Placental pericyte (primary cell): ENCODE measurements around the gene P2RY2. TPM values are rescaled to one million over a fixed set of nuclear protein-coding genes. Genes with fewer than 3 reads are reported as not detected.

Source experiments
- total RNA-seq: library from RNA; depleted of rRNA; stranded (reverse); fragments of >200 nt; gene quantifications from 2 replicates; pipeline ENCODE4 v1.2.3, GENCODE V29; 2012

P2RY2 gene
- 0.22 and 0.57 TPM in 2 replicates for total RNA-seq

DNA sequence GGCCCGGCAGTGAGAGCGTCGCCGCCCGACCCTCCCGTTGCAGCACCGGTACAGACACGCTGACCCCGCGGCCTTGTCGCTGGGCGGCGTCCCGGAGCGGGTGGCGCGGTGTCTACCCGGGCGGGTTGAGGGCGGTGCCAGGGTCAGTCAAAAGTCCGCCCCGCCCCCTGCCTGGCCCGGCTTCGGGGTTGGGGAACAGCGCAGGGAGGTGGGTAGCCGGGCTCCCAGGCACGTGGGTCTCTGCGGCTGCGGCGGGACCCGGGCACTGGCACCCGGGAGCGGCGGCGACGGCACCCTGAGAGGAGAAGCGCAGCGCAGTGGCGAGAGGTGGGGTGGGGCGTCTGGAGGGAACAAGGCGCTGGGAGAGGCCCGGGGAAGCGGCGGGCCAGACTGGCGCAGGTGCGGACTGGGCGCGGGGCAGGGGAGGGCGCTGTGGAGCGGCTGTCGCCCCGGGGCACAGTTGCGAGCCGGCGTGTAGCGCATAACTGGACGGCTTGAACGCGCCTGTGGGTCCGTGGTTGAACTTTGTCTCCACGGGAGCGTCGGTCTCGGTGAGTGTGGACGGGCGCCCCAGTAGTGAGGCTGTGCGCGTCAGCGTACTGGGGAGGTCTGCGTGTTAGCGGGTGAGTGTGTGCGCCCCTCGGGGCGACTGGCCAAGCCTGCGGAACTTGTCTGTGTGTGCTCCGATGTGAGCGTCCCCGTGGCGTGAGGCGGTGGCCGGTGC, at the start of gene P2RY2:
Gene P2RY2 (plus strand): TSS at position 176 of the 724 bp plus-strand sequence. CDS start 15,879 bp downstream, outside the sequence.

DNA sequence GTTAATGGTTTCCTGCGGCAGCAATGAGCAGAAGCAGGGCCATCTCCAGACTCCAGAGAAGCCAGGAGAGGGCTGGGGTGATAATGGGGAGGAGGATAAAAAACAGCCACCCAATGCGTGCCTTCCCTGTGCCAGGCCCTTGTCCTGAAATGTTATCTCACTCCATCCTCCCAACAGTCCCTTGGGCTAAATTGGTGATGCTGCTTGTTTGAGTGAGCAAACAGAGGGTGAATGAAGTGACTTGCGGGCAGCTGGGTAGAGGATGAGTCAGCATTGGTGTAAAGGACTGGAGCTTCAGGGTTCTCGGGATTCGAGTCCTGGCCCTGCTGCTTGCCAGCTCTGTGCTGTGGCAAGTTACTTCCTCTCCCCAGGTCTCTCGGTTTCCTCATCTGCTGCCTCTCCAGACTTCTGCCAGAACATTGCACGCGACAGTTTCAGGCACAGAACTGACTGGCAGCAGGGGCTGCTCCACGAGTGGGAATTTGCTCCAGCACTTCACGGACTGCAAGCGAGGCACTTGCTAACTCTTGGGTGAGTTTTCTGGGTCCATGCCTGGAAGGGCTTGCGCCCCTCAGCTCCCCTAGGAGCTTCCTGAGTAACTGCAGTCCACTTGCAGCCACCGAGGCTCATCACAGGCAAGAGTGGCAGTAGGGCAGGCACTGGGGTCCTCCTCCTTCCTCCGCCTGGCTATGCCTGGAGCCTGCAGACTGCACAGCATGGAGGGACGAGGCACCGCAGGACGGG, 54.0 kb downstream of the P2RY2 start, which contains the start of gene P2RY6:
Gene P2RY6 (plus strand): TSS at position 403 of the 744 bp plus-strand sequence. CDS start 24,181 bp downstream, outside the sequence.

Other genes with a start within 250 kb of the P2RY2 start
- 16.3 and 19.3 TPM in 2 replicates for gene FCHSD2, start 76.0 kb upstream of the P2RY2 start, total RNA-seq
- gene P2RY6, start 54.1 kb downstream of the P2RY2 start, total RNA-seq: under 0.01 and 0.72 TPM in 2 replicates
- gene ARHGEF17, start 90.0 kb downstream of the P2RY2 start, total RNA-seq: 48.4 and 67.6 TPM in 2 replicates
- 3.5 and 9.9 TPM in 2 replicates for gene RELT, start 158.1 kb downstream of the P2RY2 start, total RNA-seq